ENCODE measurements around the gene RAB3IP. TPM values are rescaled to one million over a fixed set of nuclear protein-coding genes. Genes with fewer than 3 reads are reported as not detected.
"Not testable (repeated sequence)": the region's sequence is repeated elsewhere in the genome, so short reads cannot be mapped to it uniquely, and the experiment has no call there.

Gene RAB3IP
- total RNA-seq, 1 donor from 2014 or later, result 16.5 TPM

DNA sequence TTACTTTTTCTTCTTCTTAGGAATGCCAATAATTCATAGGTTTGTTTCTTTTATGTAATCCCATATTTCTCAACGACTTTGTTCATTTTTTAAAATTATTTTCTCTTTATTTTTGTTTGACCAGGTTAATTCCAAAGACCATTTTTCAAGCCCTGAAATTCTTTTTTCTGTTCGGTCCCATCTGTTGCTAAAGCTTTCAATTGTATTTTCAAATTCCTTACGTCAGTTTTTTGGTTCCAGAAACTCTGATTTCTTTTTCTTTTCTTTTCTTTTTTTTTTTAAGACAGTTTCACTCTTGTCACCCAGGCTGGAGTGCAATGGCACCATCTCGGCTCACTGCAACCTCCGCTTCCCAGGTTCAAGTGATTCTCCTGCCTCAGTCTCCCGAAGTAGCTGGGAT, 27.6 kb downstream of the RAB3IP start:
- no peaks in the 10 kb centered on the region for H3K4me1 Mint-ChIP-seq (ENCODE audit: unreplicated experiment)
- peaks cover 55% of the 10 kb centered on the region for H3K9me3 Mint-ChIP-seq (ENCODE audit: unreplicated experiment)
- H3K4me3 Mint-ChIP-seq (ENCODE audit: unreplicated experiment), result no peak overlapping the region
- no peak overlapping the region for H3K27ac Mint-ChIP-seq (ENCODE audit: unreplicated experiment)
- no peak for DNase-seq (ENCODE audit: extremely low spot score, unreplicated experiment)
- peaks cover 51% of the 10 kb centered on the region for H3K36me3 Mint-ChIP-seq (ENCODE audit: unreplicated experiment)
- TF ChIP-seq, protein P1, sequence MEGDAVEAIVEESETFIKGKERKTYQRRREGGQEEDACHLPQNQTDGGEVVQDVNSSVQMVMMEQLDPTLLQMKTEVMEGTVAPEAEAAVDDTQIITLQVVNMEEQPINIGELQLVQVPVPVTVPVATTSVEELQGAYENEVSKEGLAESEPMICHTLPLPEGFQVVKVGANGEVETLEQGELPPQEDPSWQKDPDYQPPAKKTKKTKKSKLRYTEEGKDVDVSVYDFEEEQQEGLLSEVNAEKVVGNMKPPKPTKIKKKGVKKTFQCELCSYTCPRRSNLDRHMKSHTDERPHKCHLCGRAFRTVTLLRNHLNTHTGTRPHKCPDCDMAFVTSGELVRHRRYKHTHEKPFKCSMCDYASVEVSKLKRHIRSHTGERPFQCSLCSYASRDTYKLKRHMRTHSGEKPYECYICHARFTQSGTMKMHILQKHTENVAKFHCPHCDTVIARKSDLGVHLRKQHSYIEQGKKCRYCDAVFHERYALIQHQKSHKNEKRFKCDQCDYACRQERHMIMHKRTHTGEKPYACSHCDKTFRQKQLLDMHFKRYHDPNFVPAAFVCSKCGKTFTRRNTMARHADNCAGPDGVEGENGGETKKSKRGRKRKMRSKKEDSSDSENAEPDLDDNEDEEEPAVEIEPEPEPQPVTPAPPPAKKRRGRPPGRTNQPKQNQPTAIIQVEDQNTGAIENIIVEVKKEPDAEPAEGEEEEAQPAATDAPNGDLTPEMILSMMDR (IDR thresholded peaks at IDR 0.05), result no peak
- no peaks in the 10 kb centered on the region for H3K27me3 Mint-ChIP-seq (ENCODE audit: unreplicated experiment)

DNA sequence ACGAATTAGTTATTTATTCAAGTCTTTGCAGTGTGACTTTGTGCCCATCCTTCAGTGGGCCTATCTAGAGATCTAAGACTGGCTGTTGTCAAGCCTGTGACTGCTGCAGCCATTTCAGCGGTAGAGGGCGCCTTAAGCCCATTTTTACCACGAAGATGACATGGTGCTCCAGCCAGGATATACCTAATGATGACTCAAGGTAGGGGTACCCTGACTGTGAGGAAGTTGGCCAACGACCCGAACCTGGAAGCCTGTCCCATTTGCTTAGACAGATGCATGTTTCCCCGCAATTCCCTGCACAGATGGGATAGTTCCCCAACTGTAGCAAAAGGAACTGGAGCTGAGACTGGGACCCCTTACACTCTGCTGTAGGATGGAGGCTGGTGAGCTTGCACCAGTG, 41.3 kb downstream of the RAB3IP start:
- DNase-seq (ENCODE audit: extremely low spot score, unreplicated experiment), result no peak
- Mint-ChIP-seq H3K4me3 (ENCODE audit: unreplicated experiment) (peak overlapping the region; percentile 61), H3K36me3 (ENCODE audit: unreplicated experiment) (peaks cover 13% of the 10 kb centered on the region)

DNA sequence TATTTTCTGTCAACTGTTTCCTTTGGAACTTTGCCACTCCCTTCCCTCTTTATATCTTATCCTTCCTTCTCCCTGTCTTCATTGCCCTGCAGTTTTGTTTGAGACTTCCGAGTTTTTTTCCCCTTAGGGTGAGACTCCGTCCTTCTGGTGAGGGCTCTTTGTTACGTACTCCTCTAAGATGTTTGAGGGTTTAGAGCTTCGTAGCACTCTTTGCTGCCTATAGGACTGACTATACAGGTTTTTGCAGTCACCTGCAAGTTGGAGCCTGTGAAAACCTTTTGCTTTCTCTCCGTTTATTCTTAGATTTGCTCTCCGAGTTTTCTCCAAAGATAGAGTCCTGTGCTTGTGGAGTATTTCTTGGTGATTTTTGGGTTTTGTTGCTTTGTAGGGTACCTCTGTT, 44.7 kb downstream of the RAB3IP start:
- Mint-ChIP-seq H3K27me3 (ENCODE audit: unreplicated experiment) (no peaks in the 10 kb centered on the region), H3K4me1 (ENCODE audit: unreplicated experiment) (peaks cover 6% of the 10 kb centered on the region), H3K27ac (ENCODE audit: unreplicated experiment) (no peak overlapping the region), H3K9me3 (ENCODE audit: unreplicated experiment) (peaks cover 14% of the 10 kb centered on the region), H3K36me3 (ENCODE audit: unreplicated experiment) (peaks cover 16% of the 10 kb centered on the region), H3K4me3 (ENCODE audit: unreplicated experiment) (no peak overlapping the region)
- TF ChIP-seq, protein P1 (IDR thresholded peaks at IDR 0.05), result no peak
- no peak for DNase-seq (ENCODE audit: extremely low spot score, unreplicated experiment)

More for the DNA sequence above, 41.3 kb downstream of the RAB3IP start:
- TF ChIP-seq, protein P1 (IDR thresholded peaks at IDR 0.05), result peak; percentile 55
- Mint-ChIP-seq H3K27ac (ENCODE audit: unreplicated experiment) (no peak overlapping the region), H3K27me3 (ENCODE audit: unreplicated experiment) (no peaks in the 10 kb centered on the region), H3K4me1 (ENCODE audit: unreplicated experiment) (peaks cover 6% of the 10 kb centered on the region), H3K9me3 (ENCODE audit: unreplicated experiment) (peaks cover 14% of the 10 kb centered on the region)

DNA sequence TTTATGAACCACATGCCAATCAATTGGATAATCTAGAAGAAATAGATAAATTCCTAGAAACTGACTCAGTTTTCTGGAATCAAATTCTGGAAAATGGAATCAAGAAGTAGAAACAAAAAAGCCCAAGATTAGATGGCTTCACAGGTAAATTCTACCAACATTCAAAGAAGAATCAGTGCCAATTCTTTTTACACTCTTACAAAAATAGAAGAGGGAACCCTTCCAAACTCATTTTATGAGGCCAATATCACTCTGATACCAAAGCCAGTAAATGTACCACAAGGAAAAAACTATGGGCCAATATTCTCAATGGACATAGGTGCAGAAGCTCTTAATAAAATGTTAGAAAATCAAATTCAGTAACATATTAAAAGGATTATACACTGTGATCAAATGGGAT, 50.7 kb downstream of the RAB3IP start:
- no peaks in the 10 kb centered on the region for H3K4me1 Mint-ChIP-seq (ENCODE audit: unreplicated experiment)
- no peak overlapping the region for H3K27ac Mint-ChIP-seq (ENCODE audit: unreplicated experiment)
- TF ChIP-seq, protein P1 (IDR thresholded peaks at IDR 0.05), result no peak
- no peak for DNase-seq (ENCODE audit: extremely low spot score, unreplicated experiment)
- peaks cover 29% of the 10 kb centered on the region for H3K9me3 Mint-ChIP-seq (ENCODE audit: unreplicated experiment)
- H3K27me3 Mint-ChIP-seq (ENCODE audit: unreplicated experiment), result no peaks in the 10 kb centered on the region
- no peak overlapping the region for H3K4me3 Mint-ChIP-seq (ENCODE audit: unreplicated experiment)
- peaks cover 28% of the 10 kb centered on the region for H3K36me3 Mint-ChIP-seq (ENCODE audit: unreplicated experiment)

DNA sequence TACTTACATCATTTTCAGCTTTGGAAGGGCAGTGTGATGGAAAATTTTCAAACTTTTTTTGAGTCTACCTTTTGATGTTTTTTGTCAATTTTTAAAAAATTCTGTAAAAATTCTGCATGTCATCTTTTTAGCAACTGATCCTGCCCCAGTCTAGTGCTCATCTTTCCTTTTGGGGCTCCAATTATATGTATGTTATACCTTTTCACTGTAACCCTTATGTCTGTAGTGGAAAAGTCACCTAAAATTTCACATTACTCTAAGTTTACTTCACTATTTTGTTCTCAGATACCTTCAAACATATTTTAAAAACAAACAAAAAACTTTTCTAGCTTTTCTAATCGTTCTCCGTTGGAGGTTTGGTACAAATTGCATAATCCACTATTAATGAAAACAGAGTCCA, 53.9 kb downstream of the RAB3IP start:
- H3K4me3 Mint-ChIP-seq (ENCODE audit: unreplicated experiment), result no peak overlapping the region
- H3K36me3 Mint-ChIP-seq (ENCODE audit: unreplicated experiment), result peaks cover 36% of the 10 kb centered on the region
- H3K27me3 Mint-ChIP-seq (ENCODE audit: unreplicated experiment), result no peaks in the 10 kb centered on the region
- H3K27ac Mint-ChIP-seq (ENCODE audit: unreplicated experiment), result no peak overlapping the region
- H3K9me3 Mint-ChIP-seq (ENCODE audit: unreplicated experiment), result peaks cover 29% of the 10 kb centered on the region
- no peak for DNase-seq (ENCODE audit: extremely low spot score, unreplicated experiment)
- TF ChIP-seq, protein P1 (IDR thresholded peaks at IDR 0.05), result no peak
- H3K4me1 Mint-ChIP-seq (ENCODE audit: unreplicated experiment), result no peaks in the 10 kb centered on the region

DNA sequence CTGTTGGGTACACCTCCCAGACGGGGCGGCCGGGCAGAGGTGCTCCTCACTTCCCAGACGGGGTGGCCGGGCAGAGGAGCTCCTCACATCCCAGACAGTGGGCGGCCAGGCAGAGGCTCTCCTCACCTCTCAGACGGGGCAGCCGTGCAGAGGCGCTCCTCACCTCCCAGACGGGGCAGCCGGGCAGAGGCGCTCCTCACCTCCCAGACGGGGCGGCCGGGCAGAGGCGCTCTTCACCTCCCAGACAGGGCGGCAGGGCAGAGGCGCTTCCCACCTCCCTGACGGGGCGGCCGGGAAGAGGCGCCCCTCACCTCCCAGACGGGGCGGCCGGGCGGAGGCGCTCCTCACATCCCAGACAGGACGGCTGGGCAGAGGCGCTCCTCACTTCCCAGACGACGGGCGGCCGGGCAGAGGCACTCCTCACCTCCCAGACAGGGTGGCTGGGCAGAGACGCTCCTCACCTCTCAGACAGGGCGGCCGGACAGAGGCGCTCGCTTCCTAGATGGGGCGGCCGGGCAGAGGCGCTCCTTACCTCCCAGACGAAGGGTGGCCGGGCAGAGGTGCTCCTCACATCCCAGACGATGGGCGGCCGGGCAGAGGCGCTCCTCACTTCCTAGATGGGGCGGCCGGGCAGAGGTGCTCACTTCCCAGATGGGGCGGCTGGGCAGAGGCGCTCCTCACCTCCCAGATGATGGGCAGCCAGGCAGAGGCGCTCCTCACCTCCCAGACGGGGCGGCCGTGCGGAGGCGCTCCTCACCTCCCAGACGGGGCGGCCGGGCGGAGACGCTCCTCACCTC, 68.6 kb downstream of the RAB3IP start:
- H3K4me1 Mint-ChIP-seq (ENCODE audit: unreplicated experiment); H3K4me3 Mint-ChIP-seq (ENCODE audit: unreplicated experiment); H3K9me3 Mint-ChIP-seq (ENCODE audit: unreplicated experiment); H3K27ac Mint-ChIP-seq (ENCODE audit: unreplicated experiment); DNase-seq (ENCODE audit: extremely low spot score, unreplicated experiment); H3K27me3 Mint-ChIP-seq (ENCODE audit: unreplicated experiment): not testable (repeated sequence)
- H3K36me3 Mint-ChIP-seq (ENCODE audit: unreplicated experiment), result peaks cover 23% of the 10 kb centered on the region
